ENCODE data around the gene HOXA9.

The HOXA9 gene

DNA sequence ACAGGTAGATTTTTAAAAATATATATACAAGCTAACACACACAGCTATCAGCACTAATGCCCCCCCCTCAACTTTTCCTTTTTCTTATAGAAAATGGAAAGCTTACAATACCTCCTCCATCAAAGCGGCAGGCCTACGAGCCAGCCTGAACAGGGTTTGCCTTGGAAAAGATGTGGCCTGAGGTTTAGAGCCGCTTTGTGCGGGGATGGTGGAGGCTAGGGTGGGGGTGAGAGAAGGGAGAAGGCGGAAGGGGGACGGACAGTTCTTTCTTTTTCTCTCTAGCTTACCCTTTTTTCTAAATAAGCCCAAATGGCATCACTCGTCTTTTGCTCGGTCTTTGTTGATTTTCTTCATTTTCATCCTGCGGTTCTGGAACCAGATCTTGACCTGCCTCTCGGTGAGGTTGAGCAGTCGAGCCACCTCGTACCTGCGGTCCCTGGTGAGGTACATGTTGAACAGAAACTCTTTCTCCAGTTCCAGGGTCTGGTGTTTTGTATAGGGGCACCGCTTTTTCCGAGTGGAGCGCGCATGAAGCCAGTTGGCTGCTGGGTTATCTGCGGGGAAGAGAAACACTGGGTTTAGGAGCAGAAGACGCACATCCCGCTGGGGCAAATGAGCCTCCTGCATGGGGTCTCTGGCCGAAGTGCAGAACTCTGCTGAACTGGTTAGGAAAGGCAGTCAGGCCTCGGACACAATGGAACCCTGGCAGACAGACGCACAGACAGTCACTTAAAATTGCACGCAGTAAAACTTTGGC, 1.9 kb downstream of the HOXA9 start:
- no peak for DNase-seq

DNA sequence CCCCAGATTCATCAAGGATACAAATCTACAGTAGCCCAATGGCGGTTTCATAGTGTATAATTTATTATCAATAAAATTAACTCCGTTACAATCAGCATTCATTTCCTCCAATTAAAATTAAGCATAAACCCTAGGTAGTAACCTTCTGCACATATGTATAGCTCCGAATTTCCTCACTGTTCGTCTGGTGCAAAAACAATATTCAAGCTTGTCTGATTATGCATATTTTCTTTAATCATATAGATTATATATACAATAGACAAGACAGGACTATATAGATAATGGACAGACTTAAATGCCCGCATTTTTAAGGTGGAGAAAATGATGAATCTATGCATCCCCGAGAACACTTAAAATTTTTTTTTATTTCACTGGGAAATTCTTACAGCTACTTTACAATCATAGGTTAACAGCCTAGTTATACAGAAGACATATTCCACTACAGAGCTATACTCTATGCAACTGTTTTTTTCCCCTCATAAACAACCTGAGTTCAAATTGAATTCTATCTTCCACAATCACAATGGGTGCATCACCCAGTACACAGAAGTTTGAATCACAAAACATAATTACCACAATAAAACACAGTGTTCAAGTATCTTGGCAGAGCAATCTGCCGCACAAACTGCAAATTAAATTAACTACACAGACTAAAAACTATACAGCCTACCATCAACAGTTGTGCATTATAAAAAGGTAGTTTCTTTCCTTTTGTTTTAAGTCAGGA, 2.6 kb downstream of the HOXA9 start:
- DNase-seq, result no peak

DNA sequence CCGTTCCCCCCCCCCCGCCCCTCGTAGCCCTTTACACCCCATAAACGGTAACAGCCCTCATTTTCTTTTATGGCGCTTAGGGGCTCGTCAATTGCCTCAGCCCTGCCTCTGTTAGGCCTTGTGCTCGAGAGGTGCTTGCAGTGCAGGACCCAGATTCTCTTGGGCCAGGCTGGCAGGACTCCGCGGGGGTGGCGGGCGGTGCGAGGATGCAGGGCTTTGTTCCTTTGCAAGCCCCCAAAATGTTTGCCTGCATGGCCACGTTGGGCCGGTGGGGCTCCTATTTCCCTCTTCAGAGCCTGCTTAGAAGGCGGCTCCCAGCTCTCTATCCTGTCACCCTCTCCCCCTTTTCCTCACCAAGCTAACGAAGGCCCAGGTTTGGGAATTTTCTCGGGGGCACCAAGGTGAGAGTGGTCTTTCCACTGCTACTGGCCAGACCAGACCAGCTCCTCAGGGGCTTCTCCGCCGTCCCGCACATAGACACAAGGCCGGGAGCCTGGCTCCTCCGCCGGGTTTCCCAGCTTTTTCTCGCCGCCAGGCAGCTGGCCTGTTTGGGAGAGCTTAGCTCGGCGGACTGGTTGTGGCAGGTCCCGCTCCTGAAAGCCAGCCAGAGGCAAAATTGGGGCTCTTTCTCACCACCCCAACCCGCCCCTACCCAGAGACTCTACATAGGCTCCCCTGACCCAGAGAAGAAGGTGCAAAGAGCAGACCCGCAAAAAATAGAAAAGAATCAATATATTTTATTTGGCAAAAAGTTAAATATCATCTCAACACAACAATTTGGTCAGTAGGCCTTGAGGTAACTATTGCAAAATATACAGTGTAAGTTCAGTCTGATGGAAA, 3.4 kb downstream of the HOXA9 start:
- DNase-seq, result peak; percentile 76

DNA sequence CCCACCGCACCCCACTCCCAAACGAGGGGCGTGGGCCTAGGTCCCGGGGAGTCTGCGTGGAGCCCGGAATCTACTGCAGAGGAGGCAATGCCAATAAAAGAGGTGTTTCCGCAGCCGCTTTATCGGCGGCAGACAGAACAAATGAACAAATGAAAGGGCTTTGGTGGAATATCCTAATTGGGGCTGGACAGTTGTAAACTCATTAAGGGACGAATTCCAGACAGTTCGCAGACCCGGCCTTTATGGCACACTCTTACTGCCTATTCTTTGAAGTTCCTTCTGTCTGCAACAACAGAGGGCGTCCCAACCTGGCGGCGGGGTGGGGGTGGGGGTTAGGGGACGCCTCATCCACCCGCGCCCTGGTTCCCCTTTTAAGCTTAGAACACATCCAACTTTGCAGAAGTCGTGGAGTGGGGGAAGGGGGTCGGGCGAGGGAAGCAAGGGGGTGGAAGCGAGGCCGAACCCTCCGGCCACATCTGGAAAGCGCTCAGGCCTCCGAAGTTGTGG, 4.1 kb downstream of the HOXA9 start:
- peak; percentile 80 for DNase-seq

DNA sequence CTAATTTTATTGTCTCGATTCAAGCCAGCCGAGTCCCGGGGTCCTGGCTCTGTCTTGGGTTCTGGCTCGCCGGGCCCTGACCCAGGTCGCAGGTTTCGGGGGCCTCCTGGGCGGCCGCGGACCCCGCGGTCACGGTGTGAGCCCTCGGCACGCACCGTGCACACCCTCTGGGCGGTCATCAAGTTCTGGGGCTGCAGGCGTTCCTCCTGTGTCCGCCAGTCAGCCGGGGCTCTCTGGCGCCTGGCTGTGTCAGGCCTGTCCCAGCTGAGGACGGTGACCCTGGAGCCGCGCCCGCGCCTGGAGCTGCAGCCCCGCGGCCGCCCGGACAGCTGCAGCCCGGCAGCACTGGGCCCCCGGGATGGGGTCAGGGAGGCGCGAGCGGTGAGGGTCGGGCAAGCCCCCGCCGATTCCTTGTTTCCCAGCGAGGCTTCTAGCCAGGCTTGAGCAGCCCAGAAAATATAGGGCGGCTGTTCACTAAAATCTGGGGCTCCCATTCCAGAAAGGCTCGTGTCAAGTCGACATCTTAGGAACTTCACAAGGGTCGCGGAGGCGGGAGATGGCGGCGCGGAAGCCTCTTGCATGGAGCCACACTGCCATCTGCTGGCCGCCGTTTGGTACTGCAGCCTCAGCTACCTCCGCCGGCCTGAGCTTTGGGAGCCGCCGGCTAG, 4.7 kb downstream of the HOXA9 start:
- DNase-seq, result peak; percentile 95

DNA sequence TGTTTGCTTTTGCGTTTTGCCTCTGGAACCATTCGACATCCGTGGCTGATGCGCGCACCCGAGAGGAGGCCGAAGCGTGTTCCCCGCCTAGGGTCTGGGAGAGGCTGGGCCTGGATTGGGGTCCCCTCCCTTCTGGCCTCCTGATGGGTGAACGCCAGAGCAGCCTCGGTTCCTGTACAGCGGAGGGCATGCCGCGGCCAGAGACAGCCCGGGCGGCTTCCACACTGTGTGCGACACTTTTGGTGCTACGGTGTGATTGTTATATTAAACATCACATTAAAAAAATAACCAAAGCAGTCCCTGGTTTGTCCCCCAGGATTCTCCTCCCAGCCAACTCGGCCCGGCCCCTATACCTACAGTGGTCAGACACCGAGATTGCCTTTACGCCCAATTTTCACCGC, 5.2 kb downstream of the HOXA9 start:
- peak; percentile 71 for DNase-seq

DNA sequence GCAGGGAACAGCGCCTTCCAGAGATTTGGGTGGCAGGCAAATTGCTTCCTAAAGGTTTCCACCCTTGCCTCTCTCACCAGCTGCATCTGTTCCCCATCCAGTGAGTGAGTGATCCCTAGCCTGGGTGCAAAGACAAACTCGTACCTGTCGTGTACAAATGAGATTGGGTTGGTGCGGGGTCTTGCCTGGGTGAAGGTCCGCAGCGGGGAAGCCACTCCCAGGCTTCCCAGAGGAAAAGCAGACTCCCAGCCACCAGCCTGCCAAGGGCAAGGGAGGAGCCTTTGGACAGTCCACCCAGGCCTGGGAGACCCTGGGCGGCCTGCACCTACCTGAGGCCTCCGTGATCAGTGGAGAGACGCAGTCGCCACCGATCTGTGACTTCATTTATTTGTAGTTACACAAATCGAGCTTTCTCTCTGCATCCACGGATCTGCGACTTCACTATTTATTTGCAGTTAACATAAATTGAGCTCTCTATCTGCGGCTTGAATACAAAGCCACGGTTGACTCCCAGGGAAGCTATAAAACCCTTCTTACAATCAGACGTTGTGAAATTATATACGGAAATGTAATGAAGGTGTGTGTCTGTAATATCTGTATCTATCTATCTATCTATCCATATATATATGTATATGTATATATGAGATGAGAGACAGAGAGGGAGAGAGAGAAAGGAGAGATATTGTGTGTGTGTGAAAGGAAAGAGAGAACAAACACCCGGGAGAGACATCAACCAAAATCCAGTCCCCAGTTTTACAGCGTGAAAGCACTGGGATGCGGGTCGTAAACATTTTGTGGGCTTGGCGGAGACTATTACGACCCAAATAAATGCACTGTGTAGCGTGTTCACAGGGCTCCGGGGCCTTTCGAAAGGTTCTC, 5.8 kb downstream of the HOXA9 start:
- peak; percentile 39 for DNase-seq

DNA sequence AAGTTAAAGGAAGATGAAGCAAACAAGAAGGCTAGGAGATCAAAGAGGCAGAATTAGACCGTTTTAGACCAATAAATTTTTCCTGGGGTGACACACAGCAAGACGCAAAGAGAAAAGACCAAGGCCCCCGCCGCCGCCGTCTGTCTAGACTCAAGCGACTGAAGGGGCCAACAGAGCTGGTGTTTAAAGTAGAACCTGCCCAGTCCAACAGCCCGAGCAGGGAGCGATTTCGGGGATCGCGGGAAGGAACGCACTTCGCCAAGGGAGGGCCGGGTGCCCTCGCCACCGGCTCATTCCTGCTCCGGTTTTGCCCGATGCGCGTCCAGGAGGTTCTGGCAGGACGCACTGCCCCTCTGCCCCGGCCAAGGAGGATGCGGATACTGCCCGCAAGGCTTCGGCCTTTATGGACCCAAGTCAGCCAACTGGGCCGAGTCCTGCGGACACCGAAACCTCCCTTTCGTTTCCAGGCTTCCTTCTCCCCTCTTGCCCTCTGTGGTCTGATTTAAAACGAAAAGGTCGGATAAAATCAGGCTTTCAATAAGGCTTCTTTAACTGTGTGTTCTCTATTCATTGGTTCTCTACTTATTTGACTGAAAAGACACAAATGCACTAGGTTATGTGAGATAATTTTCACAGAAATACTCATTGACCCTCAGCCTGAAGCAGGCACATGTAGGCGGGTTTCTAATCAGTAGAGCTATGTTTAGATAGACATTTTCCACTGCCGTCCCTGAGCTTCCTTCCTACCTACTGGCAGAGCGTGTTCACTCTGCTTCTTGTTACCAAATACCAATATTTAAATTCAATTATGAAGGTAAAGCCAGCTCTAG, 6.7 kb downstream of the HOXA9 start:
- DNase-seq, result peak; percentile 48

DNA sequence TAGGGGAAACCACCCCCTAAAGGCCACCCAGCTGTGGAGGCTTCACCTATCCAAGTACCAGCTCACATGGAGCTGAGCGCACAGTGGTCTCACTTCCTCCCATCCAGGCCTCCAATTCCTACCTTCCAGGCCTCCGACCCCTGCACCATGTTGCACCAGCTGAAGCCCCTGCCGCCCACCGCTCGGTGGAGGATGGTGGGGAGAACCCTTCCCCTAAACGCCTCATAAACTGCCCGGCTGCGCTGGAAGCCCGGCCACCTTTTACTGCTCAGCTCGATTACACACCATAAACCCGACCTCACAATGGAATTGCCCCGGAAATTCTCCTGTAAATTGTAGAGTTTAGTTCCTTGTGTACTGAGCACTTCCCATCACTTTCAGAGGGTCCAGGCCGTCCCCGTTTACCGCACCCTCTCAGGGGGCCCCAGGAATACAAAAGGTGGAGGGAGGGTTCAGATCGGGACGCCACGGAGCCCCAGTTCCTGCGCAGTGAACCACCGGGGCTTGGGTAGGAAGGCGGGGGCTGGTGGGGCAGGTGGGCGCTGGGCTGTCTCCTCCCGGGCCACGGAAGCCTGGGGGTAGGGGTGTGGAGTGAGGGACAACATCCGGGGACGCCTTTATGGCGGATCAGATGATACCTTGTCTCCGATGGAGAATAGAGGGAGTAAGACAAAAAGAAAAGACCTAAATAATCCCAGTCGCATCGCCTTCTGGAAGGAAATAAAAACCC, 7.5 kb downstream of the HOXA9 start:
- DNase-seq, result peak; percentile 42

DNA sequence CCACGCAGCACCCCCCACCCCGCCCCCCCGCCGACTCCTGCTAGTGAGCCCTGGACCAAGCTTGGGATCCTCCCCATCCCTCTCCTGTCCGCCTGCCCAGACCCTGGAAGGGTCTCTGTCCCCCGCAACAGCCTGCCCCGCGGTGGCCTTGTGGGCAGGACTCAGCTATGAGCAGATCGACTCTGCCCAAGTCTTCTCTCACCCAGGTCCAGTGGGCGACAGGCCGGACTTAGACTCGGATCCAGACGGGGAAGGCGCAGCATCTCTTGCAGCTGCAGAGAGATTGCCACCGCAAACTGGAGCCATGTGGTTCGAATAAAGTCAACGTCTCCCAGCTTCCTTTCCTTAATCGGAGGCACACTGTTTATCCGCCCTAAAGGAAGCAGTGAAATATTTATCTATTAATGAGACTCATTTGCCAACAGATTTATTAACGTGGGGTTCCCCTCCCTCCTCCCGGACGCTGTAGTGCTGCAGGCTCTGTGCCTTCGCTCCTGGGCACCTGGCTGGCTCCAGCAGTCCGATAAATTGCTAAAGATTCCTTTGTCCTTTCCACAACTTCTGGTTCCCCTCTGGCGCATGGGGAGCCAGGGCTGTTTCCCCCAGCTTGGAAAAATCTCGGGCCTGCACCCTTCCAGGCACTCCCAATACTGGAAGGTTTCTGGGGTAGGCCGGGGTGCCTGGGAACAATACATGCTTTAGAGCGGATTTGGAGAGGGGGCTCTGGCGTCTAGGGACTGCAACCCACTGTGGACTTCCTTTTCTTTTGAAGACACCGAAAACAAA, 8.2 kb downstream of the HOXA9 start:
- peak; percentile 43 for DNase-seq

DNA sequence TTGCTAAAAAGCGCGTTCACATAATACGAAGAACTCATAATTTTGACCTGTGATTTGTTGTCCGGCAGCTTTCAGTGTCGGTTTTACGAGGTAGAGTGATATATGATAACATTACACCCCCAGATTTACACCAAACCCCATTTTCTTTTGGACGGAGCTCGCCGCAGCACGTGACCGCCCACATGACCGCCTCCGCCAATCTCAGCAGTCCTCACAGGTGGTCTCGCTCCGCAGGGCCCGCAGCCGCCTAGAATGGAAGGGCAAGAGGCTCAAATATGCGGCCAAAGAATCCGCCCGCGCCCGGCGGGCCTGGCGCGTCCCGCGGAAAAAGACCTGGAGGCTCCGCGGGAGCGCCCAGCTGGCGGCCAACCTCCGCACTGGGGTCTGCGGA, 8.8 kb downstream of the HOXA9 start, which contains the start of gene HOXA7:
HOXA7 (minus strand) TSS at position 168 of the 391 bp plus-strand sequence; CDS start at position 38, 130 bp downstream.
- peak; percentile 94 for DNase-seq

DNA sequence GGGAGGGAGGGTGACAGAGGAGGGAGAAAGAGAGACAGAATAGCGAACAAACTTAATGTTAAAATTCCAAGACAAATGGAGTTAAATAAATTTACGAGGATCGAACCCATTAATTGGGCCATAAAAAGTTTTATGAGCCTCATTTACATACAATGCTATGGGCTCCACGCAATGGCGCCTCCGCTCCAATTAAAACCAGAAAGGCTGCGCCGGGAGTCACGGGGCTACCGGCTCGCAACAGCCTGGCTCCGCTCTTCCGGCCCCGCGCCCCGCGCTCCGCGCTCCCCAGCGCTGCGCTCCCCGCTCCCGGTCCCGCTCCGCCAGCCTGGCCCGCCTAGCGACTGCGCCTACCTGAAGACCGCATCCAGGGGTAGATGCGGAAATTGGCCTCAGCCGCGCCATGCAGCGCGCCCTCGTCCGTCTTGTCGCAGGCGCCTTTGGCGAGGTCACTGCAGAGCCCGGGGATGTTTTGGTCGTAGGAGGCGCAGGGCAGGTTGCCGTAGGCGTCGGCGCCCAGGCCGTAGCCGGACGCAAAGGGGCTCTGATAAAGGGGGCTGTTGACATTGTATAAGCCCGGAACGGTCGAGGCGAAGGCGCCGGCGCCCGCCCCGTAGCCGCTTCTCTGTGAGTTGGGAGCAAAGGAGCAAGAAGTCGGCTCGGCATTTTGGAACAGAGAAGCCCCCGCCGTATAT, 9.4 kb downstream of the HOXA9 start:
- no peak for DNase-seq

DNA sequence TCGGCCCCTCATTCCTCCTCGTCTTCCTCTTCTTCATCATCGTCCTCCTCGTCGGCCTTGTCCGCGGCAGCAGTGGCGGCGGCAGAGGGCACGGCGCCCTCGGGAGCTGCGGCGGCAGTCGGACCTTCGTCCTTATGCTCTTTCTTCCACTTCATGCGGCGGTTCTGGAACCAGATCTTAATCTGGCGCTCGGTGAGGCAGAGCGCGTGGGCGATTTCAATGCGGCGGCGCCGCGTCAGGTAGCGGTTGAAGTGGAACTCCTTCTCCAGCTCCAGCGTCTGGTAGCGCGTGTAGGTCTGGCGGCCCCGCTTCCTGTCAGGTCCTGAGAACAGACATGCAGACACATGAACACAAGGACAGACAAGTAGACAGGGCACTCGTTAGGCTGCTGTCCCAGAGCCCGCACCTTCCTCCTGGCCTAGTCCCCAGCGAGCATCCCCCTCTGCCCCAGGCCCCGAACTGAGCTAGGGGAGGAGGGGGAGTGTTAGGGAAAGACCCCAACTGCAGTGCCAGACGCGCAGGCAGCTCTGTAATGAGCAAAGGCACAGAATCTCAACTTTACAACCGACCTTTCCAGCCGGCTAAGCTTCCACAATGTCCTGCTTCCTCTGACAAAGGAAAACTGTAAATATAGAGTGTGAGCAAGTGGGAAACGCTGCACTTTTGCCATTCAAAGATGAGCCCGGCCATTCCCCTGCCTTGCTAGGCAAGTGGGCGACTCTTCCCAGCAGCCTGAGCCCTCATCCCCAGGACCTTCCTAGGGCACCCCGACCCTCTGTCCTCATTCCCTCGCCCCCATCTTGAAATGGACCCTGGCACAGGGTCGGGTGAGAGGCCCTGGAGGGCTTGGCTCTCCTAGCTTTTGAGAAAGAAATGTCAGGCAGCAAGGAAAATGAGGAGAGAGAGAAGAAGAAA, 10.2 kb downstream of the HOXA9 start:
- DNase-seq, result peak; percentile 68

DNA sequence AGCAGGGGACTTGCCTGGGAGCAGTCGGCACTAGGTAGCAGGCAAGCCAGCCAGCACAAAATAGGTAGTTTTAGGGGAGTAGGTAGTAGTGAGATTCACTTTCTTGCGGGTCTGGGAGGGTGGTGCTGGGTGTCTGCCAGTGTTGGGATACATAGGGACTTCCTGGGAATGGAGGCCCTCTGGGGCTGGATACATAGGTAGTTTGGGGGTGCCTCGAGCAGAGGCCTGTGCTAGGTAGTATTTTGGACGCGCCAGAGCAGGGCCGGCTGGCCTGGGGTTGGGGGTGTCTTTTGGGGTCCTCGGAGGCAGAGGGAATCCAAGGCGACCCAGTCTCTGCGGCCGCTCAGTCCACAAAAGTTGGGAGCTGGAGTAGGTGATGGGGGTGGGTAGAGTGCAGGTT, 11.0 kb downstream of the HOXA9 start:
- peak; percentile 44 for DNase-seq

DNA sequence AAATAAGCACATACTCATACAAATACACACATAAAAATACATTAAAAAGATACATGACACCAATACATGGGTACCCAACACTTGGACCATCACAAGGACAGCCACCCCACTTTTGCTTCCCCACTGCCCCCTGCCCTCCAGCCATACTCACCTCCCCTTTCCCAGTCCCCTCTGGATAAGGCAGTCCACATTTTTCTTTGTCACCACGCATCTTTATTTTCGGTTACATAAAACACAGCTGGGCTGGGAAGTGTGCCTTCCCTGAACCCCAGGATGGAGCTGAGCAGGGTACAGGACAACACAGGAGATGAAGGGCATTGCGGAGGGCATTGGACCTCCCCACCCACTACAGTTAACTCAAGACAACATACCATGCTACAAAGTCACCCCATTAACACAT, 11.8 kb downstream of the HOXA9 start:
- DNase-seq, result peak; percentile 42

DNA sequence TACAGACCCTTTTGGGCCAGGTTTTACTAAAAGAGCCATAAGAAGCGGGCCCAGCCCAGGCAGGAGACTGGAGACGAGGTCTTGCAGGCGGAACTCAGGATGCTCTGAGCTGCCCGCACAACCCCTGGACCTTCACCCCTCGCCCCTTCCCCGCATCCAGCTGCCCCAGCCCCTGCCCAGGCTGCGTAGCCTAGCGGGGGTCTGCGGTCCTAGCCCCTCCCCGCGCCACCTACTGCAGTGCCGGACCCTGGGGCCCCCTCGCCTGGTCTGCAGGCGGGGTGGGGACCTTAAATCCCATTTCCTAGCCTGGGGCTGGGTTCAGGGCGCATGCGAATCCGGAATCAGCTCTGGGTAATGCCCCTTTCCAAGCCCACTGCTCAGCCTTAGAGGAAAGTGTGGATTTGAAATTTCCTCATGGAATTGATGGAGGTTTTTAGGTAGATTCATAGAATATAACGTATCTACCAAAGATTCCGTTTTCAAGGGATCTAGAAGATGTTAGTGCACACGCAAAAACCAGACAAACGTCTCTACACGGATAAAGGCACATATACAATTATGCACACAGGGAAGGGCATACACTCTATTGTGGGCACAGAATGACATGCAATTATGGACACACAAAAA, 12.4 kb downstream of the HOXA9 start:
- no peak for DNase-seq
